Measurements from ENCODE around the gene NQO1.
A peak's percentile ranks its signal among the peaks of the same experiment; 100 is the strongest.
"Not testable (repeated sequence)": the region's sequence is repeated elsewhere in the genome, so short reads cannot be mapped to it uniquely, and the experiment has no call there.

NQO1 gene

DNA sequence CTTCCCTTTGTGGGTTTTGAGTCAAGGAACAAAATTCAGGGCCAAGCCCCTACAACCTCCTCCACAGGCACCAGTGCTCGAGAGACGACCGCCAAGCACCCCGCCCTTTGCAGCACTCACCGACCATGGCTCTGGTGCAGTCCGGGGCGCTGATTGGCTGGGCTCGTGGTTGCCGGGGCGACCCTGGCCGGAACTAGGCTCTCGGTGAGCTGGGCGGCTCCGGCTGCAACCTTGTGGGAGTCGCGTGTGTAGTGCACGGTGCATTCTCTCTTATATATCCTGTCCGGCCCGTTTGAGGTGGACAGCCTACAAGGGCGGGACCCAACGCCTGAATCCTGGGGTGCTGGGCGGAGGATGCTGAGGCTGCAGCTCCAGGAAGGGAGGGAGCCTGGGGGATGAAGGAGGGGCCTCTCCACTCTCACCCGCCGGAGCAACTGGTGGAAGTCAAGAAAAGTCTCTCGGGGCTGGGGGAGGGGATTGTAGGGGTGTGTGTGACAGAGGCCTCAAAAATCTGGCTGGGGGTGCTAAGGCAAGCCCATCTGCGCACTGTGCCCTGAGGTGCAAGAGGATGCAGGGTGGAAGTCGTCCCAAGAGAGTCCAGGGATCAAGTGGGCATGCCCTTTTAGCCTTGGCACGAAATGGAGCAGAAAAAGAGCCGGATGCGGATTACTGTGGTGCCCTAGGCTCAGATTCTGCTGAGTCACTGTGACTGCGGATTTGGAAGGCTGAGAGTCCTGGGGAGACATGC, at the start of gene NQO1:
TSS of gene NQO1 (minus strand) at position 248 of the 748 bp plus-strand sequence. CDS start at position 127, 121 bp downstream.
- DNase-seq (ENCODE audit: low read depth), result peak; percentile 85

- no peak for DNase-seq (ENCODE audit: low read depth)
Observed at GRCh38 chr16:69775563-69775962, 49.2 kb upstream of the NQO1 start.

DNA sequence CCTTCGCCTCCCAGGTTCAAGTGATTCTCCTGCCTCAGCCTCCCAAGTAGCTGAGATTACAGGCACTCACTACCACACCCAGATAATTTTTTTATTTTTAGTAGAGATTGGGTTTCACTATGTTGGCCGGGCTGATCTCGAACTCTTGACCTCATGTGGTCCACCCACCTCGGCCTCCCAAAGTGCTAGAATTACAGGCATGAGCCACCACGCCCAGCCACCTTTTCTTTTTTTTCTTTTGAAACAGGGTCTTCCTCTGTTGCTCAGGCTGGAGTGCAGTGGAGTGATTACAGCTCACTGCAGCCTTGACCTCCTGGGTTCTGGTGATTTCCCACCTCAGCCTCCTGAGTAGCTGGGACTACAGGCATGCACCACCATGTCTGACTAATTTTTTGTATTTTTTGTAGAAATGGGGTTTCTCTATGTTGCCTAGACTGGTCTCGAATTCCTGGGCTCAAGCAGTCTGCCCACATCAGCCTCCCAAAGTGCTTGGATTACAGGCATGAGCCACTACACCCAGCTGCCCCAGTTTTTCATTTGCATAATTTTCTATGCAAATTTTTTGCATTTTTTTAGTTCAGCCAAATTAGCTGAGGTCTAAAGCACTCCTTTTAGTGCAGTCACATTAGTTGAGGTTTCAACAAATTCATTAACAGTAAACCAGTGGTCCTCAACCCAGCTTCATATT, 47.0 kb upstream of the NQO1 start:
- no peak for DNase-seq (ENCODE audit: low read depth)

GRCh38 chr16:69771651-69771967, 45.2 kb upstream of the NQO1 start:
- DNase-seq (ENCODE audit: low read depth), result no peak

DNA sequence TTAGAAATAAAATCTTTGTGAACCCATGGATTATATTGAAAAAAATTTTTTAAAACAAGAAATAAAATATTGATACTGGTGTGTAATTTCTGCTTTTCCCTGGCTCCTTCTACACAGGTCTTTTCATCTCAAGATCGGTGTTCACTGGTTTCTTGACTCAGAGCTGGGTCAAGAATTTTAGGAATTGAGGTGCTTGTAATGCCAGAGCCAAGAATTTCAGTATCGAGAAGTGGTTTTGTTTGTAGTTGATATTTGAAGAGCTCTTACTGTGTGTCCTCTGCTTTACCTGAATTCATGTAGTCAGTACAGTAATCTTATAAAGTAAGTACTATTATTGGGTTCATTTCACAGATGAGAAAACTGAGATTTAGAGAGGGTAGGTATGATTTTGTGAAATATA, 43.0 kb upstream of the NQO1 start:
- DNase-seq (ENCODE audit: low read depth), result no peak

DNA sequence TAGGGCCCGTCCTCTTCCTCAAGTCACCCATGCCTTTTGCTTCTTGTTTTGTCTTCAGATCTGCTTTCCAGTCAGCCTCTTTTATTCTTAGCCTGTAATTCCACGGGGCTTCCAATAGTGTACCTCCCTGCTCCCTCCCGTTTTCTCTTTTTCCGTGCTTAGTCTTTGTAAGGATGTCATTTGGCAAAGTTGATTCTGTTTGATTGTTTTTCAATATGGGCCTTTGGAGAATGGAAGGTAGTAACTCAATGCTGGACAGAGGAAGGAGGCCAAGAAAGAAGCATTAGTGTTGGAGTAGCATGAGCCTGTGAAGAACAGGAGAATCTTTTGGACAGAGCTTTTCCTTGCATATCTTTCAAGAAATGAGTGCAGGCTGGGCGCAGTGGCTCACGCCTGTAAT, 42.3 kb upstream of the NQO1 start:
- no peak for DNase-seq (ENCODE audit: low read depth)

GRCh38 chr16:69767459-69768229, 41.3 kb upstream of the NQO1 start:
- no peak for DNase-seq (ENCODE audit: low read depth)

DNA sequence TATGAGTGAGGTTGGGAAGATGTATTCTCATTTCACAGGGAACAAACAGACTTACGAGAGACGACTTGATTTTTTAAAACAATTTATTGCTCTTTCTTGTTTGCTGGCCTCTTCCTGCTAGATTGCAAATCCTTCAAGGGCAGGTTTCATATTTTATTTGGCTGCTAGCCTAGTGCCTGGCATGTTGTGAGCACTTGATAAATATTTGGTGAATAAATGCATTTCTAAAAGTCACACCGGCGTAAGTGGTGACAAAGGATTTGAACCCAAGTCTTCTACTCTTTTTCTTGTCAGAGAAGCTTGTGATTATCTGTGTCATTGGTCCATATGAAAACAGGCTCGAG, 37.2 kb upstream of the NQO1 start:
- no peak for DNase-seq (ENCODE audit: low read depth)

DNA sequence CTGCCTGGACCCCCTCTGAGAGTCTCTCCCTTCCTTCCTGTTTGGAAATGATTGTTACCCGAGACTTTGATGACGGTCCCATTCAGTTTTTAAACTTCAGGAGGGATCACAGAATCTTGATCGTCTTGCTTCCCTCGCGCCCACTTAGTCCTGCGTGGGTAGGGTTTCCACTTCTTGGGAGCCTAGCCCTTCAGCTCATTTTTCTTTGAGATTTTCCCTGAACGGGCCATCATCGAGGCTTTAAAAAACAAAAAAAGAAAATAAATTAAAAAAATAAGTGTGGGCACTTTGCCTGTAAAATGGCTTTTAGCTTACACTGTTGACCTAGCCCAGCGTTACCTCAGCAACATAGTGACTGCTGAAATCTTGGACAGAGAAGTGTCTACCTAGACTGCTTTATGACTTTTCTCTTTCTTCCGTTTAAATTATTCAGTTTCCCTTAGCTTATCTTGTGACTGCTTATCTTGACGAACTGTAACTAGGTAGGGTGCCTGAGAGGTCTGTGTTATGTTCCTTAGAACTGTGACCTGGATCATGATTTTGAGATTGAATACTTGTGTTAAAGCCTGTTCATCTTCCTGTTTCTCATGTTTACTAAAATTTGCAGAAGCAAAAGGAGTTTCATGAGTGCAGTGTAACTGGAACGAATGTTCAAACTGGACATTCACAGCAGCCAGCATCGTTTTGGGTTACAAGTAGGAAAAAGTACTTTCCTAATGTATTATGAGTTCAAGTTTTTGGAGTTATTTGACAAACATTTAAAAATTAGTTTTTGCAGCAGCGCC, 36.6 kb upstream of the NQO1 start:
- DNase-seq (ENCODE audit: low read depth), result no peak

DNA sequence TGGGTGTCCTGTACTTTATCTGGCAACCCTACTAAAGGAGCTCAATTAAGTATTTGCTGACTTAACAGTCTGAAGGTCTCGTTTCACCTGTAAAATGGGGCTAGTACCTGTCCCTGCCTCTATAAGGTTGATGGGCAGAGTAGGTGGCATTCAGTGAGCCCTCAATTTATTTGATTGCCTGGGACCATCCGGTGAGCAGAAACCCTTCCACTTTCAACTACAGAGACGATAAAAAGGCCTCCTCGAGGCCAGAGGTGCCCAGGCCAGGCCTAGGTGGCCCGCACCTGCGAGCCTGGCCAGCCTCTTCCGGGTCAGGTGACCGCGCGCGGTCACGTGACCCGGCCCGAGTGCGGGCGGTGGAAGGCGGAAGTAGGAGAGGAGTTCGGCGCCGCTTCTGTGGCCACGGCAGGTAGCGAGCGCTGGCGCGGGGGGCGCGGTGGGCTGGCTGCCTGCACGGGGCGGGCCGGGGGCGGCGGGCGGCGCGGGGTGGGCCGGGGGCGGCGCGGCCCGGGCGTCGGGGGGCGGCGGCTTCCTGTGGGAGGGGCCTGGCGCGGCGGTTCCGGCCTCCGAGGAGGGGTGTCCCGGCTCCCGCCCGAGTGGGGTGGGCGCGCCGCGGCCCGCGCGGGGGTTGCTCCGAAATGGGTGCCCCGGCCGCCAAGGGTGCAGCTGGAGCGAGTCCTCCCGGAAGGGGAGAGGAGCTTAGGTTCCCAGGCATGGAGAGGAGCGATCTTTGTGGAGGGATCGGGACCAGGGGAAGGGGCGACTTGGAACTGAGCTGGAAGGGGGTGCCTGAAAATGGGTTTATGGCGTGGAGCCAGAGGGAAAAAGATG, 35.8 kb upstream of the NQO1 start, which contains the start of gene WWP2:
TSS of gene WWP2 (plus strand) at position 350 of the 831 bp plus-strand sequence. CDS start 24,679 bp downstream, outside the sequence.
- DNase-seq (ENCODE audit: low read depth), result peak; percentile 63

GRCh38 chr16:69757375-69757774, 31.0 kb upstream of the NQO1 start:
- DNase-seq (ENCODE audit: low read depth), result not testable (repeated sequence)

GRCh38 chr16:69756705-69757104, 30.3 kb upstream of the NQO1 start:
- no peak for DNase-seq (ENCODE audit: low read depth)

DNA sequence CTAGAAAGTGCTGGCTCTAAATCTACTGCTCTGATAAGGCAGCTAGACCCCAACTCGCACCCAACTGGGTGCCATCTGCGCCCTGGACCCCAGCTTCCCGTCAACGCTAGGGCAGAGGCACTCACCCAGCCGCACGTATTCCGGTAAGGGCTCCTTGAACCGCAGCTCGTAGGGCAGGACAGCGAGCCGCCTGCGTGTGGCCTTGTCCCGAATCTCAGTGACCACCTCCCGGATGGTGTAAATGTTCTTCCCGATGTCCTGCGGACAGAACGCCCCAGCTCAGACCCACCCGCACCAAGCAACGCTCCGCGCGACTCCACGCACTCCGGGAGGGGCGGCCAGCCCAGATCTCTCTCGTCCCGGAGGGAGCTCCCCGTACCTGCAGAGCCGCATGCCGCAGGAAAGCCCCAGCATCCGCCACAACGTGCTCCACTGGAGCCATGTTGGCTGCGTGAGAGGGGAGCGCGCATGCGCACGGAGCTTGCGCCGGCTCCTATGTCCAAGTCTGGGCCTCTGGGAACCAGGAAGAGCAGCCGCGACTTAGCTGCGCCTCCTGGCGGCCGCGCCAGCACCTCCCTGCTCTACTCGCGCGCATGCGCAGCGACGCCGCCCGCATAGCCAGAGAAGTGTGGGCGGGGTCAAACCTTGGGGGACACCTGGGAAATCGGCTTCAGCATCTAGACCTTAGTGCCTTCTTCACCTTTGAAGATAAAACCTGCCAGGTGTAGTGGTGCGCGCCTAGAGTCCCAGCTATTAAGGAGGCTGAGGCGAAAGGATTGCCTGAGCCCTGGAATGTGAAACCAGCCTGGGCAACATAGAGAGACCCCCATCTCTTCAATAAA, 28.3 kb upstream of the NQO1 start, which contains the start of gene NOB1:
TSS of gene NOB1 (minus strand) at position 458 of the 842 bp plus-strand sequence. CDS start at position 442, 16 bp downstream.
- peak; percentile 96 for DNase-seq (ENCODE audit: low read depth)

- no peak for DNase-seq (ENCODE audit: low read depth)
Observed at GRCh38 chr16:69754143-69754468, 27.7 kb upstream of the NQO1 start.

GRCh38 chr16:69748694-69749345, 22.5 kb upstream of the NQO1 start:
- DNase-seq (ENCODE audit: low read depth), result no peak

DNA sequence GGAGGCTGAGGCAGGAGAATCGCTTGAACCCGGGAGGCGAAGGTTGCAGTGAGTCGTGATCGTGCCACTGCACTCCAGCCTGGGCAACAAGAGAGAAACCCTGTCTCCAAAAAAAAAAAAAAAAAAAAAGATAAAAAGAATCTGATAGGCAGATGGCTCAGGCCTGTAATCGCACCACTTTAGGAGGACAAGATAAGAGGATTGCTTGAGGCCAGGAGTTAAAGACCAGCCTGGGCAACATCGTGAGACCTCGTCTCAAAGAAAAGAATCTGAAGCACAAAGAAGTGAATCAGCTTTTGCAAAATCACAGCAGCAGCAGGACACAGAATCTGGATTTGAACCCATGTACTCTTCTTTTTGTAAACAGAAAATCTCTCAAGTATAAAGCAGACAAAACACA, 20.8 kb upstream of the NQO1 start:
- no peak for DNase-seq (ENCODE audit: low read depth)

- DNase-seq (ENCODE audit: low read depth), result no peak
Observed at GRCh38 chr16:69745959-69746358, 19.6 kb upstream of the NQO1 start.

GRCh38 chr16:69745232-69745612, 18.9 kb upstream of the NQO1 start:
- DNase-seq (ENCODE audit: low read depth), result no peak

DNA sequence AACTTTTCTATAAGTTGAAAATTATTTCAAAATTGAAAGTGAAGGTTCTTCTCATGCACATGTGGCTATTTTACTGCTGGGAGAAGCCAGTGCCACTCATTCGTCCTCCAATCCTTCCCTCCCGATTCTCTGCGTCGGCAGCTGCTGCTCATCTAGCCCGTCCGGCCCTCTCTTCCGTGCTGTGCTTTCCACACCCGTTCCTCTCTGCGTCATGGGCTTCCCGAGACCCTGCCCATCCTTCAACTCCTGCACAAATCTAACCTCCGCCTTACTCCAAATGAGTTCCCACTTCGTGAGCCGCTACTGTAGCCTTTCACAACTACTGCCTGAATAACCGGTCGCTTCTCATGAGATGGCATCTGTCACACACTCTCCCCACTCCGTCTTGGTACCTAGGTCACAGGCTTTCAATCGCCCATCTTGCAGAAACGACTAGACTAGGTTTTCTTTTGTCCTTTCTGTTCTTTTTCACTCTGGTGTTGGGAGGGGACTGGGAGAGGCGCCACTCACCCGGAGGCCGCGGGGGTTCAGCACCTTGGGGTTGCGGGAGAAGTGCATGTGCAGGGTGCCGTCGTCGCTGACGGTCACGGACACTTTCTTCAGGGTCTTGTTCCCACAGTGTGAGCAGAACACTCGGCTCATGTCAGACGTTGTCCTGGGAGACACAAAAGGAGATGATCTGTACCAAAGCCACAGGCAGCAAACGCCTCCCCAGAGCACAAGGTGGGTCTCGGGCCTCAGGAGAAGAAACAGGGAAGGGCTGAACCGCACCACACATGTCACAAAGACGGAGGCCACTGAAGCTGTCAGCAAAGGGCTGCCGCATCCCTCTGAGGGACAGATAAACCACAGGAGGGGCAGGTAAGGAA, 18.2 kb upstream of the NQO1 start:
- no peak for DNase-seq (ENCODE audit: low read depth)
